Lower leg skin (tissue), 3 donors: ENCODE results near the gene SCARB2.

ENCODE experiments used
- POLR2A ChIP-seq, 2 donors: fragments of 450-650 bp; IDR thresholded peaks; one replicate each; pipeline ENCODE4 v1.6.1; 2016 to 2017; ENCODE audit warnings: antibody characterized with exemption in 2 of 2, mild to moderate bottlenecking in 1 of 2, moderate library complexity in 1 of 2
- TF ChIP-seq, protein P1 (sequence below), 3 donors: fragments of 450-650 bp; IDR thresholded peaks; one replicate each; pipeline ENCODE4 v1.5.1; 2016; ENCODE audit warnings: antibody characterized with exemption in 3 of 3, mild to moderate bottlenecking in 3 of 3, moderate library complexity in 2 of 3

DNA sequence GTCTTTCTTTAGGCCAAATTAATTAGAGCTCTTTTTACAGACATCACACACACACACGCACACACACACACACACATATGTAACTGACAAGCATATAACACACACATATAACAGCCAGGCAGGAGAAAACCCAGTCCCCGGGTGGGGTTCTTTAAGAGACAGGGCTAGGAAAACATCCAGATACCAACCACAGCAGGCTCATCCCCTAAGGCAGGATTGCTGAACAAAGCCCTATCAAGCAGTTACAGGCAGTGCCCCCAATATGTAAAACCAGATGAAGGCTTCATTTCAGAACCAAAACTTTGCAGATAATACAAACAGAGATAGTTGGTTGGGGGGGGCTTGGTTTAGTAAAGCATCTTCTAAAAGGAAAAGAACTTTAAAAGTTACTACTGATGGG is 19.9 kb upstream of the SCARB2 start:
- TF ChIP-seq, protein P1, sequence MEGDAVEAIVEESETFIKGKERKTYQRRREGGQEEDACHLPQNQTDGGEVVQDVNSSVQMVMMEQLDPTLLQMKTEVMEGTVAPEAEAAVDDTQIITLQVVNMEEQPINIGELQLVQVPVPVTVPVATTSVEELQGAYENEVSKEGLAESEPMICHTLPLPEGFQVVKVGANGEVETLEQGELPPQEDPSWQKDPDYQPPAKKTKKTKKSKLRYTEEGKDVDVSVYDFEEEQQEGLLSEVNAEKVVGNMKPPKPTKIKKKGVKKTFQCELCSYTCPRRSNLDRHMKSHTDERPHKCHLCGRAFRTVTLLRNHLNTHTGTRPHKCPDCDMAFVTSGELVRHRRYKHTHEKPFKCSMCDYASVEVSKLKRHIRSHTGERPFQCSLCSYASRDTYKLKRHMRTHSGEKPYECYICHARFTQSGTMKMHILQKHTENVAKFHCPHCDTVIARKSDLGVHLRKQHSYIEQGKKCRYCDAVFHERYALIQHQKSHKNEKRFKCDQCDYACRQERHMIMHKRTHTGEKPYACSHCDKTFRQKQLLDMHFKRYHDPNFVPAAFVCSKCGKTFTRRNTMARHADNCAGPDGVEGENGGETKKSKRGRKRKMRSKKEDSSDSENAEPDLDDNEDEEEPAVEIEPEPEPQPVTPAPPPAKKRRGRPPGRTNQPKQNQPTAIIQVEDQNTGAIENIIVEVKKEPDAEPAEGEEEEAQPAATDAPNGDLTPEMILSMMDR (IDR thresholded peaks at IDR 0.05) = no peak
- no peak for TF ChIP-seq POLR2A (IDR thresholded peaks at IDR 0.05)
